ENCODE measurements around the gene ENG.

Gene ENG

DNA sequence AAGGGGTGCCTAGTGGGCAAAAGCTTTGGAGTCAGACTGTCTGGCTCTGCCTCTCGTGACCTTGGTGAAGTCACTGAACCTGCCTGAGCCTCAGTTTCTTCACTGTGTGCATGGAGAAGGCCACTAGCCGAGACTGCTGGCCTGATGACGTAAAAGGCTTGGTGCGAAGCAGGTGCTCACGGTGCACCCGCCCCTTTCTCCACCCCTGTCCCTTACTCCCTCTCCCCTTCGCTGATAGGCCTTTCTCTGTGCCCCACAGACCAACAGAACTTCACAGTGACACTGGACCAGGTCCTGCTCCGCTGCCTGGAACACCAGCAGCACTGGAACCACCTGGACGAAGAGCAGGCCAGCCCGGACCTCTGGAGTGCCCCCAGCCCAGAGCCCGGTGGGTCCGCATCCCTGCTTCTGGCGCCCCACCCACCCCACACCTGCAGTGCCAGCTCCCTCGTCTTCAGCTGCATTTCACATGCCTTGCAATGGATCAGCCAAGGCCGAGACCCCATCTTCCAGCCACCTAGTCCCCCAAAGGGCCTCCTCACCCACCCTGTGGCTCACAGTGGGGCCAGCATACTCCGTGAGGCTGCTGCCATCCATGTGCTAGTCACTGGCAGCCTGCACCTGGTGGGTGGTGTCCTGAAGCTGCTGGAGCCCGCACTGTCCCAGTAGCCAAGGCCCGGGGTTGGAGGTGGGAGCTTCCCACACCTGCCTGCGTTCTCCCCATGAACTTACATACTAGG, 41.4 kb downstream of the ENG start:
- DNase-seq = no peak

- no peak for DNase-seq
These were observed 42.4 kb downstream of the ENG start for GRCh38 chr9:127812011-127812410.

- DNase-seq = no peak
These were observed 43.9 kb downstream of the ENG start for GRCh38 chr9:127810378-127811187.

GRCh38 chr9:127809540-127810377, 44.7 kb downstream of the ENG start:
- no peak for DNase-seq

DNA sequence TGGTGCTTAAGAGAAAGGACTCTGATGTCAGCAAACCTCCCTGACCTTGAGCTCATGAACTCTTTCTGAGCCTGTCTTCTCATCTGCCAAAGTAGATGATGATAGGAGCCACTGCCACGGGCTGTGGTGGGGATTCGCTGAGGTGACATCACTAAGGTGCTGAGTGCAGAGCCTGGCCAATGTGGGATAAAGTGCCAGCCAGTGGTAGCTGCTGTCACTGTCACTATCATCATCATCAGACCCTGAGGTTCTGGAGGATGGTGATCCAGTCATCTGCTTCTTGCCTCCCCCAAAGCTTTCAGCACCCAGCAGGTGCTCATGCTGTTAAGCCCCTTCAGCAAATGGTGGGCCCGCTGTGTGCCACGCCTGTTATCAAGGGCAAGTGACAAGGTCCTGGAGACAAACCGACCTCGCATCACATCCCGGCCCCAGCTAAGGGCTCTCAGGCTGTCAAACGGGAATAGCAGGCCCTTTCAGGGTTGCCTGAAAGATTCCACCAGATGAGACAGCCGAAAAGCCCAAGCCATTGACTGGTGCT, 45.4 kb downstream of the ENG start:
- no peak for DNase-seq

DNA sequence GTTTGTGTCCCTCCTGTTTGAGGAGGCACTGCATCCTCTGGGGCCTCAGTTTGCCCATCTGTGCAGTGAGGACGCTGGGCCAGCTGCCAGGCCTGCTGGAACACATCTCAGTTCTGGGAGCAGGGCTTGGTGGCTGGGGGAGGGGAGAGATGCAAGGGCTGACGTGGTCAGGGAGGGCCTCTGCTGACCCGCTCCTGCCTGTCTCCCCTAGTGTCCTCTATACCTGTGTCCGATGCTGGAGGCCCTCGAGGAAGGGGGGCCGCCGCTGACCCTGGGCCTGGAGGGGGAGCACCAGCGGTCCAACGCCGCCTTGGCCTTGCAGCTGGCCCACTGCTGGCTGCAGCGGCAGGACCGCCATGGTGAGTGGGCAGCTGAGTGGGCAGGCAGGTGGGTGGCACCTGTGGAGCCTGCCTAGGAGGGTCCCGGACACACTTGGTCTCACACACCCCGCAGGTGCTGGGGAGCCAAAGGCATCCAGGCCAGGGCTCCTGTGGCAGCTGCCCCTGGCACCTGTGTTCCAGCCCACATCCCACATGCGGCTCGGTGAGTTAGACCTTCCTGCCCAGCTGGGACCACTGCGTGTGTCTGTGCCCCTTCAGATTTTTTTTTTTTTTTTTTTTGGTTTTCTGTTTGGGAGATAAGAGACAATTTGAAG, 46.0 kb downstream of the ENG start:
- DNase-seq = no peak

- no peak for DNase-seq
These were observed 47.6 kb downstream of the ENG start for GRCh38 chr9:127806871-127807270.

GRCh38 chr9:127805620-127806019, 48.8 kb downstream of the ENG start:
- no peak for DNase-seq

- DNase-seq = no peak
These were observed 50.7 kb downstream of the ENG start for GRCh38 chr9:127803507-127804352.

DNA sequence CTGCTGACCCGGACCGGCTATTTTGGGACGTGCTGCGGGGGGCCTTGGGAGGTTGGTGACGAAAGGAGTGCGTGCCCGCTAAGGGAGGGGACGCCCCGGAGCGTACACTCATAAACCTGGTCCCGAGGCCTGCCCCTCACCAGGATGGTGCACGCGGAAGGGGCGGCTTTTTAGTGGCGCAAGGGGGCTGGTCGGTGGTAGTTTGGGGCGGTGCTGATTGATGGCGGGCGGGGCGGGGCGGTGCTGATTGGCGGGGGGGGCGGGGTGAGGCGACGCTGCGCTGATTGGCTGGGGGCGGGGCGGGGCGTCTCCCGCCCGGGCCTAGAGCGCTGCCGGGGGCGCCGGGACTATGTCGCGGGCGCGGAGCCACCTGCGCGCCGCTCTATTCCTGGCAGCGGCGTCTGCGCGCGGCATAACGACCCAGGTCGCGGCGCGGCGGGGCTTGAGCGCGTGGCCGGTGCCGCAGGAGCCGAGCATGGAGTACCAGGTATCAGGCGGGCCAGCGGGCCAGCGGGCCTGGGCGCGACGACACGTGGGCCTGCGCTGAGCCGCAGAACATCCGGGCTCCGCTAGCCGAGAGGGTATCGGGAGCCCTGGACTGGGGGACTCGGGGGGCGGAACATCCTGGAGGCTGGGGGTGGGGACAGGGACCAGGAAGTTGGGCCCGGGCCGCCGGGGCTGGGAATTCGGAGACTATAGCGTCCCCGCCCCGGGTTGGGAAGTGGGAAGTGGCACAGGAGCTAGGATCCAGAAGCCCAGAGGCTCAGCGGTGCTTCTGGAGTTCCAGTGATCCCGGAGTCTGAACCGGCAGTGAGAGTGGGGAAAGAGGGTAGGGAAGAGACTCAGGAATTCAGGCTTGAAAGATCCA, 51.6 kb downstream of the ENG start, which contains the start of gene FPGS:
Gene FPGS, plus strand, starts transcription at position 307 of the 868 bp plus-strand sequence. Its CDS starts 43 bp downstream, at position 350.
- peak; percentile 88 for DNase-seq

DNA sequence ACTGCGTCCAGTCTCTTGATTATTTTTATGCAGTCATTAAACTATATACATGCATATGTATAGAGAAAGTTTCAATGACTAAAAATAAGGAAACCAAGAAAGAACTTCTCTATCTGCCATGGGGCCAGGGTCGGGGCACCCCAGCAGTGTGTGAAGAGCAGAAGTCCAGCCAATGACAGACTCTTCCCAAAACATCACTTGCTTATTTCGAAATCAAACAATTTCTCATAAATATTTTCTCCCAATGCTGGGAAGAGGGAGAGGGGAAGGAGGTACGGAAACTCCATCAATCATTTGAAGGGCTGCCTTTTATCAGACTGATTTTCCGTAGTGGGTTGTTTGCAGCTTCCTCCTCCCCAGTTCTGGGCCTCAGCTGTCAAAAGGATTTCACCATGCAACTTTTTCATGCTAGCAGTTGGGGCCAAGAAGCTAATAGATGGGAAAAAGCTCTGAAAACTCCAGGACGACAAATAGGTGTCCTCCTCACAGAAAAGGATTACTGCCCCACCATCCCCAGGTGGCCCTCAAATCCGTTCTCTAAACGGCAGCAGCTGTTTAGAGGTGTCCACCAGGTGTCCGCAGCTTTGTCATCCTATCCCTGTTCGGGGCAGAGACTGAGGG, 52.4 kb downstream of the ENG start:
- DNase-seq = no peak

DNA sequence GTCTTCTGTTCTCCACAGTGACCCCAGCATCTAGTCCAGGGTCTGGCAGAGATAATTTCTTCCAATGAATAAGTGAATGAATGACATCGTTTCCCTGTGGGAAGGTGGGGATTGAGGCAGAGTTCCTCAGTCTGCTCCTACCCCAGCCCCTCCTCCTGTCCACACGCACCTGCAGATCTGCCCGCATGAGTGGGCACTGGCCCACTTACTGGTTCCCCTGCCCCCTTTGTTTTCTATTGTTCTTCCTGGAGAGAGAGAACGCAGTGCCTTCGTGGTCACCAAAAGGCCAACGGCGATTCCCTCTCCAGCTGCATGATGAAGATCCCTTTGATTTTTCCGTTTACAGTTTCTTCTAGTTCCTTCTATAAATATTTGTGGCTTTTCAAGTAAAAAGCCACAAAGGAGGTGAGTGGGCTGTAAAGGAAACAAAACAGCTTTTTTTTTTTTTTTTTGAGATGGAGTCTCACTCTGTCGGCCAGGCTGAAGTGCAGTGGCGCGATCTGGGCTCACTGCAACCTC, 57.5 kb downstream of the ENG start:
- DNase-seq = no peak

- DNase-seq = no peak
These were observed 58.1 kb downstream of the ENG start for GRCh38 chr9:127796225-127796813.

DNA sequence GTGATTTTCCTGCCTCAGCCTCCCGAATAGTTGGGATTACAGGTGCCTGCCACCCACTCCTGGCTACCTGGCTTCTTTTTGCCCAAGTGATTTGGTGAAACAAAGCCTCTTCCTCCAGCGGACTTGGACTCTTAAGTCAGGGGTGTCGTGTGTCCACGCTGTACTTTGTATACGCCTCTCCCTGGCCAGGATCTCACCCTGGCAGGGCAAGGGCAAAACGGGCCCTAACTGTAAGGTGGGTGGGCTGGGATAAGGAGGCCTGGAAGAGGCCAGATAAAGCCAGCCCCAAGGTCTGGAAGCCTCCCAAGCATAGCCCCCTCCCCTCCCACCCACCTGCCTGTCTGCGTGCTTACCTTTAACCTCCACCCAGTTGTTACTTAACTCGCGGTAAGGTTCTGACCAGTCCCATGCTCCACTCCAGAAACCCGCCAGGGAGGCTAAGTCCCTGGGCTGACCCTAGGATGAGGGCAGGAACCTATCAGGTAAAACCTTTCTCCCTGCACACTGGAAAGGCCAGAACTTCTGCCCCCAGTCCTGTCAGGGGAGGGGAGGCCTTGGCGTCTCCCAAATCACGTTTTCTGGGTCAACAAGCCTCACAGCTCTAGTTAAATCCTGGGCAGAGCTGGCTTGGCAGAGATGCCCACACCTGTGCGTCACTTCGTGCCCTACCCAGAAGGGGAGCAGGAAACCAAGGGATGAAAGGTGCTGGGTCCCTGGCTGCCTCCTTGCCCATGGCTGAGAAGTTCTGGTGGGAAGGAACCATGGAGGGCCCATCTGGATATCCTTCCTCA, 60.3 kb downstream of the ENG start:
- no peak for DNase-seq

DNA sequence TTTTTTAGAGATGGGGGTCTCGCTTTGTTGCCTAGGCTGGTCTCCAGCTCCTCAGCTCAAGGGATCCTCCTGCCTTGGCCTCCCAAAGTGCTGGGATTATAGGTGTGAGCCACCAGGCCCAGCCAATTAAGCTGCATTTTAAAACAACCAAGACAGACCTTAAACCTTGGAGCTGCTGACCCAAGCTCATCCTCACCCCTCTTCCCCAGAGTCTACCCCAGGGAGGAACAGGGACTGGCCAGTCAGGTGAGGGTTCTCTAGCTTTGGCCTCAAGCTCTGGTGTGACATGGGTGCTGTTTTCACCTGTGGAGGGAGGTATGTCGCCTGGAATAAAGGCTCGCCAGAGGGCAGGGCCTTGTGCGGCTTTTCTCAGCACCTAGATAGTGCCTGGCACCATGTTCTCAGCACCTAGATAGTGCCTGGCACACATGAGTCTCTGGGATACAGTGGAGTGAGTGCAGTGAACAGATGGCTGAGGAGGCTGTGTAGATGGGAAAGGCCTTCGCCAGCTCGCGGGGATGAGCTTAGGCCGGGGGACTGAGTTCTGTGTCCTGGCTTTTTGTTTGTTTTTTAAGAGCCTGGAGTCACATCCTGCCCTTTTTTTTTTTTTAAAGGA, 61.3 kb downstream of the ENG start:
- DNase-seq = no peak

DNA sequence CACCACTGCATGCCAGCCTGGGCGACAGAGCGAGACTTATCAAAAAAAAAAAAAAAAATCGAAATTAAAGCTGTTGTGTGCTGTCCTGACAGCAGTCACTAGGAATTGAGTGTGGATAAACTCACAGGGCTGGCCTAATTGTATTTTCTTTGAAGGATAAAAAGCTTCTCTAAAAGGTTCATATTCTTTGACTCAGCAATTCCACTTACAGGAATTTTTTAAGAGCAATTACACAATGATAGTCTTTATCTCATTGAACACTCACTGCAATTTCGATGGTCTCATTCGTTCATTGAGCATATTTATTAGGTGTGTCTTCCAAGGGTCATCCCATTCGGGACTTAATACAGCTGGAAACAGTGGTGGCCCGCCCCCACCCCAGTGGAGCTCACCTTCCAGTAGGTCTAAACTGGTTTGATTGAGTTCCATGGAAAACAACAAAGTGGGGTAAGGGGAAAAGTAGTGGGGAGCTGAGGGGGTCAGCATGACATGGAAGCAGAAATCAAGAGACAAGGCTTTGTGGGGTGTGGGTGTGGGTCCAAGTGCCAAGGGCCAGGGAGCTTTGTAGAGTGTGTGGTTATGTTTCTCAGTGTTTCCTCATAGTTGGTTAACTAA, 61.9 kb downstream of the ENG start:
- DNase-seq = no peak

DNA sequence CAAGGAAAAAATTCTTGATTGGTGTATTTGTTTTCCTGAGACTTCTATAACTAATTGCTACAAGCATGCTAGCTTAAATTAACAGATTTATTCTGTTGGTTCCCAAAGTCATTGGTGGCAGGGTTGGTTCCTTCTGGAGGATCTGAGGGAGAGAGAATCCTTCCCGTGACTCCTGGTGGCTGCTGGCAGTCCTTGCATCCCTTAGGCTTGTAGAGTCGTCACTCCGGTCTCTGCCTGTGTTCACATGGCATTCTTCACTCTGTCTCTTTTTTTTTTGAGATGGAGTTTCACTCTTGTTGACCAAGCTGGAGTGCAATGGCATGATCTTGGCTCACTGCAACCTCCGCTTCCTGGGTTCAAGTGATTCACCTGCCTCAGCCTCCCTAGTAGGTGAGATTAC, 63.4 kb downstream of the ENG start:
- no peak for DNase-seq
